GM19463 (cell line): ENCODE measurements around the gene DOHH.
"Not testable (repeated sequence)": the region's sequence is repeated elsewhere in the genome, so short reads cannot be mapped to it uniquely, and the experiment has no call there.

Experiments used
- ATAC-seq: cut with Tn5 transposase; IDR thresholded peaks from one replicate; pipeline ENCODE4 v1.9.1; 2021; ENCODE audit warnings: mild to moderate bottlenecking, moderate library complexity; ENCODE audit not compliant: unreplicated experiment

DOHH gene

GRCh38 chr19:3535235-3535535 is 34.7 kb upstream of the DOHH start:
- ATAC-seq: no peak

GRCh38 chr19:3534375-3535234 is 34.1 kb upstream of the DOHH start:
- ATAC-seq: no peak

- no peak for ATAC-seq
Observed at GRCh38 chr19:3533563-3534216, 33.2 kb upstream of the DOHH start.

DNA sequence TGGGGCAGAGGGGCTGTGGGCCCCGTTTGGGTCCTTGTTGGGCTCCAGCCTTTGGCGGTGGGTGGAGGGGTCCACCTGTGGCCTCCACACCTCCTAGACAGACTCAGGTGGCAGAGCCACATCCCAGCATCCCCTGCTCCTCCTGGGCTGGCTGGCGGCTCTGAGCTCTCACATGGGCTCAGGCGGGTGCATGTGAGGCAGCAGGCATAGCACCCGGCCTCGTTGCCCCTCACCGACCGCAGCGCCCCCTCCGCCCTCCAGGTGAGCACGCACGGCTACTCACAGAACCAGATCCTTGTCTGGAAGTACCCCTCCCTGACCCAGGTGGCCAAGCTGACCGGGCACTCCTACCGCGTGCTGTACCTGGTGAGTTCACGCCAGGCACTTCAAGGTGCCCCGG is 32.6 kb upstream of the DOHH start:
- no peak for ATAC-seq

- ATAC-seq: no peak
Observed at GRCh38 chr19:3532154-3532786, 31.8 kb upstream of the DOHH start.

GRCh38 chr19:3531716-3532115 is 31.2 kb upstream of the DOHH start:
- no peak for ATAC-seq

DNA sequence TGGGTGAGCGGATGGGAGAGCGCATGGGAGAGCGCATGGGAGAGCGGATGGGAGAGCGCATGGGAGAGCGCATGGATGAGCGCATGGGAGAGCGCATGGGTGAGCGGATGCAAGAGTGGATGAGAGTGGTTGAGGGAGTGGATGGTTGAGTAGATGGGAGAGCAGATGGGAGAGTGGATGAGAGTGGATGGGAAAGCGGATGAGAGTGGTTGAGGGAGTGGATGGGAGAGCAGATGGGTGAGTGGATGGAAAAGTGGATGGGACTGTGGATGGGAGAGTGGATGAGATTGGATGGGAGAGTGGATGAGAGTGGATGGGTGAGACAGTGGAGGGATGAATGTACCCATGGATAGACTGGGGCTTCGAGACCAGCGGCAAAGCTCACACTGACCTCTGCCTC is 29.9 kb upstream of the DOHH start:
- ATAC-seq: no peak

GRCh38 chr19:3529299-3529698 is 28.8 kb upstream of the DOHH start:
- ATAC-seq: not testable (repeated sequence)

DNA sequence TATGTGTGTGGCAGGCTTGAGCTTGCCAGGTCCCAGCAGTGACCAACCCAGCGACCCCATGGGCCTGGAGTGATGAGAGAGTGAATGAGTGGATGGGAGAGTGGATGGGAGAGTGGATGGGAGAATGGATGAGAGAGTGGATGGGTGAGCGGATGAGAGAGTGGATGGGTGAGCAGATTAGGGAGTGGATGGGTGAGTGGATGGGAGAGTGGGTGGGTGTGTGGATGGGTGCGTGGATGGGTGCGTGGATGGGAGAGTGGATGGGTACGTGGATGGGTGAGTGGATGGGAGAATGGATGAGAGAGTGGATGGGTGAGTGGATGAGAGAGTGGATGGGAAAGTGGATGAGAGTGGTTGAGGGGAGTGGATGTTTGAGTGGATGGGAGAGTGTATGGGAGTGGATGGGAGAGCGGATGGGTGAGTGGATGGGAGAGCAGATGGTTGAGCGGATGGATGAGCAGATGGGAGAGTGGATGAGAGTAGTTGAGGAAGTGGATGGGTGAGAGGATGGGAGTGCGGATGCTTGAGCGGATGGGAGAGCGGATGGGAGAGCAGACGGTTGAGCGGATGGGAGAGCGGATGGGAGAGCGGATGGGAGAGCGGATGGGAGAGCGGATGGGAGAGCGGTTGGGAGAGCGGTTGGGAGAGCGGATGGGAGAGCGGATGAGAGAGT is 28.2 kb upstream of the DOHH start:
- ATAC-seq: no peak

DNA sequence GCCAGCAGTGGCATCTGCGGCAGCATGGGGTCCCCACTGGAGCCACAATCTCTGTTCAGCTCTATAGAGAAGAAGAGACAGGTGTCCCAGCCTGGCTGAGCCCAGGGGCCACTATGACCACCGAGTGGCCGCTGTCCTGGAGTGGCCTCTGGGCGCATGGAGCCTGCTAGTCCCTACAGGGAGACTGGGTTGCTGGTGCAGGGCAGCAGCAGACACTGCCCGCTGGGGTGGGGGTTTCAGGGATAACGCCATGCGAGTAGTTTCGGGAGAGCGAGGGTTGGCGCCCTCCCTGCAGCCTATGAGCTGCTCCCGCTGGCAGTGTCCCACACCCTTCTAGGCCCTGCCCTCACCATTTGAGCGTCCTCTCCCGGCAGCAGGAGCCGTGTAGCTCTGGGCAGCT is 27.6 kb upstream of the DOHH start:
- ATAC-seq: no peak

GRCh38 chr19:3527238-3527910 is 26.9 kb upstream of the DOHH start:
- ATAC-seq: no peak

DNA sequence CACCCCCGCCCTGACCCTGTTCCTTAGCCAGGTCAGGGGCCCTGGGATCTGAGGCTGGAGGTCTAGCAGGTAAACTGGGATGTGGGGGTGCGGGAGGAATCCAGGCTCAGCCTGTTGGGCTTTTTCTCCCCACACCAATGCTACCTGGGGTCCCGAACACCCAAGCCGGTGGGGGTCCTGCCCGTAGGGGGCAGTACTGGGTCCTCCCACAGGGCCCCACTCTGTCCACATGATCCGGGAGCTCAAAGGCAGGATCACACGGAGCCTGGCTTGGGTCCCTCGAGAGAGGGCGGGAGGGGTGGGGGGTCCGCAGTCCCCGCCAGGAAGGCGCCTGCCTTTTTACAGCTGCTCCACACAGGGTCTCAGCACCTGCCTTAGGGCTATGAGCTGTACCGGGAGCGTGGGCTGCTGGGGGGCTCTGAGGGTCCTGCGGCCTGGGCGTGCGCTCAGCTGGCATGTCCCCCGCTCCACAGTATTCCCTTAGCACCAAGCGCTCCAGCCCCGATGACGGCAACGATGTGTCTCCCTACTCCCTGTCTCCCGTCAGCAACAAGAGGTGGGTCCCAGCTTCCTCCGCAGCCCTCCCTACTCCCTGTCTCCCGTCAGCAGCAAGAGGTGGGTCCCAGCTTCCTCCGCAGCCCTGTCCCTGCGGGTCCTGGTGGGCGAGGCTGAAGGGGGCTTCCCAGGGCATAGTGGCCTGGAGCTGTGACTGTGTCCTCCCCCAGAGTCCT is 26.2 kb upstream of the DOHH start:
- ATAC-seq: no peak

DNA sequence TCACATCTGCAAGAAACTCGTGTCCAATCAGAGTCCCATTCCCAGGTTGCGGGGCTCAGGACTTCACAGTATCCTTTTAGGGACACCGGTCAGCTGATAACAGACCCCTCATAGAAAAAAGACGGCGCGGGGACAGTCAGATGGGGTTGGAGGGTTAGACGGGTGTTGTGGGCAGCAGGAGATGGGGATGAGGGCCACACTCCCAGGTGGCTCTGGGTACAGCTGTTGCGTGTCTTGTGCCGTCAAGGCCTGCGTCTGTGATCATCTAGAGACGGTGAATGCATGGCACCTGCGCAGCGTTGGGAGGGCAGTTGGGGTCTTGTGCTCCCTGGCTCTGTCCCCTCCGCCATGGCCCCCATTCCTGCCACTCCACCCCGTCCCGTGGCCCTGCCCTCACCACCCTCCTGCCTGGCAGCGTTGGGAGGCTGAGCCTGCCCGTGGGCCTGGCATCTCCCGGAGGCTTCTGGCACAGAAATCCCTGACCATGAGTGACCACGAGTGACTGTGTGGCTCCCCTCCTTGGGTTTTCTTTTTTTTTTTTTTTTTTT is 24.5 kb upstream of the DOHH start:
- ATAC-seq: no peak

GRCh38 chr19:3524078-3524842 is 23.8 kb upstream of the DOHH start:
- ATAC-seq: no peak

DNA sequence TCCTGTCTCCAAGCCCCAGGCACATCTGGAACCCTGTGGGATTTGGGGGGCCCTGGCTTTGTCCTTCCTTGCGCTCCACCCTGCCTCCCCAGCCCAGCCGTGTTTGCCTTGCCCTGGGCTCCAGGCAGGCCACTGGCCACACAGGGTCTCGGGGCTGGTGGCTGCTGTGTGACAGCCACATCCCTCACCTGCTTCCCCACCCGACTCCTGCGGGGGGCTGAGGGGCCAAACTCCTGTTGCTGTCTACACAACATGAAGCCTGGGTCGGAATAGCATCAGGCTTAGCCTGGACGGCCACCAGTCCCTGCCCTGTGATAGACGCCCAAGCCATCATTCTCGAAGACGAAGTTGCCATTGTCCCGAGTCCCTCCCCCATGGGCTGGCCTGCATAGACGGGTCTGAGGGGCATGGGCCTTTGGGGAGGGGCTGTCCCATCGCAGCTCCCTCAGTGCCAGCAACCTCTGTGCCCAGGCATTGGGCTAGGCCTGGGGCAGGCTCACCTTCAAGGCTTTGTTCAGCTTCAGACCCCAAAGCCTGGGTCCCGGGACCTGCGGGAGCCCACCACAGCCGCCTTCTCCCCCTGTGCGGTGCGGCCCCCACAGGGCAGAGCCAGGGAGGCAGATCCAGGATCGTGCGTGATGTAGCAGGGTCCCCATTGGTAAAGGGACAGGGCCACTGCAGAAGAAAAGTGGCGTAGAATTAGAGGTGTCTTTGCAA is 23.0 kb upstream of the DOHH start:
- no peak for ATAC-seq

DNA sequence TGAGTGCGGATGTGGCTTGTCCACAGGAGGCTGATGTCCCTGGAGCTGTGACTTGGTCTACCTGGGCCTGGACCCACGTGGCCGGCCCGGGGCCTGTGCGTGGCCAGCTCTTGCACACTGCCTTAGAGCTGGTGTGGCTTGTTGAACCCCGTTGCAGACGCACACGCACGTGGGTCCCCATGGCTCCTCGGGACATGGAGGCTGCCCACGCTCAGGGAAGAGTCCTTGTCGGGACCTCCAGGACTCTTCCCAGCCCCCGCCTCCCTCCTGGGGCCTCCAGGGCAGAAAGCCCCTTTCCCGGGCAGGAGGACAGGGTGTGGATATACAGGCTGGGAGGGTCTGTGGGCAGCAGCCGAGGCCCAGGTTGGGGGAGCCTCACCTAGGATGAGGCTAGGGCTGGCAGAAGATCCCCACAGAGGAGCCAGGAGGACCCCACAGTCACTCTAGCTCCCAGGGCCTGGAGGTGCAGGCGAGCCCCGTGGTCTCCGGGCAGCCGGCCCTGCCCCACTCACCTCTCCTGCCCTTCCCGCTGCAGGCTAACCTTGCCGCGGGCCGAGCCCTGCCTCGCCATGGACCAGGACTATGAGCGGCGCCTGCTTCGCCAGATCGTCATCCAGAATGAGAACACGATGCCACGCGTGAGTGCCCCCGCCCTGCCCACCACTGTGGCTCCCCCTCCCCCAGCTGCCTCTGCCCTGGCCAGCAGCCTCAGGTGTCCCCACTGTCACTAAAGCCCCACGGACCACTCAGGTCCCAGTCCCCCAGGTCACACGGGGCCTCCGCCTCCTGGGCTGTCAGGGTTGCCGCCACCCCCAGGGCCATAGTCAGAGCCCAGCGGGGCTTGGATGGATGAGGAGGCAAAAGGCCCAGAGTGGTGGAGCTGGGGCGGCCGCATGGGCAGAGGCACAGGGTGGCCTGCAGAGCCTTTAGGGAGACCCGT is 22.2 kb upstream of the DOHH start:
- ATAC-seq: no peak

GRCh38 chr19:3521104-3521445 is 20.6 kb upstream of the DOHH start:
- ATAC-seq: no peak
